ENCODE measurements around the gene KDM6B. TPM values are rescaled to one million over a fixed set of nuclear protein-coding genes. Genes with fewer than 3 reads are reported as not detected.
A peak's percentile ranks its signal among the peaks of the same experiment; 100 is the strongest.

Gene KDM6B
- polyA plus RNA-seq, 6 donors from 2014 or later, result 0.04 to 1.9 (median 0.99) TPM

DNA sequence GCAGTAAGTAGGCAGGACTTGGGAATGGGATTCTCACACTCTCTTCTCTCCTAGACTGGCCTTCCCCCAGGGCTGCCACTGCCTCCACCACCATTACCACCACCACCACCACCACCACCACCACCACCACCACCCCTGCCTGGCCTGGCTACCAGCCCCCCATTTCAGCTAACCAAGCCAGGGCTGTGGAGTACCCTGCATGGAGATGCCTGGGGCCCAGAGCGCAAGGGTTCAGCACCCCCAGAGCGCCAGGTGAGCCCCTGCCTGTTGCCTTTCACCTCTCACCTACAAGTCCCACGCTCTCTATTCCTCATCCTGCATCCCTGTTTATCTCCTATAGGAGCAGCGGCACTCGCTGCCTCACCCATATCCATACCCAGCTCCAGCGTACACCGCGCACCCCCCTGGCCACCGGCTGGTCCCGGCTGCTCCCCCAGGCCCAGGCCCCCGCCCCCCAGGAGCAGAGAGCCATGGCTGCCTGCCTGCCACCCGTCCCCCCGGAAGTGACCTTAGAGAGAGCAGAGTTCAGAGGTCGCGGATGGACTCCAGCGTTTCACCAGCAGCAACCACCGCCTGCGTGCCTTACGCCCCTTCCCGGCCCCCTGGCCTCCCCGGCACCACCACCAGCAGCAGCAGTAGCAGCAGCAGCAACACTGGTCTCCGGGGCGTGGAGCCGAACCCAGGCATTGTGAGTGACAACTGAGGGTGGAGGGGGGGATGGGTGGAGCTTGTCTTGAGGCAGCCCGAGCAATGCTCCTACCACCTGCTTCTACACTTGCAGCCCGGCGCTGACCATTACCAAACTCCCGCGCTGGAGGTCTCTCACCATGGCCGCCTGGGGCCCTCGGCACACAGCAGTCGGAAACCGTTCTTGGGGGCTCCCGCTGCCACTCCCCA, 13.0 kb downstream of the KDM6B start:
- H3K27ac Mint-ChIP-seq, result peak overlapping the region in 4 of 6 donors; percentile 66 to 99 (median 81)
- H3K4me1 Mint-ChIP-seq, result peaks cover 44 to 50% (median 45%) of the 10 kb centered on the region in 3 donors
- H3K4me3 Mint-ChIP-seq, result peak overlapping the region in 7 of 8 donors; percentile 5 to 94 (median 56)
- ATAC-seq (ENCODE audit: low read depth in 2 of 2) (no peak), DNase-seq (no peak)
- peaks cover 0 to 7% of the 10 kb centered on the region in 2 donors for H3K36me3 Mint-ChIP-seq
- H3K9me3 Mint-ChIP-seq, result peaks cover 0 to under 1% (median 0%) of the 10 kb centered on the region in 7 donors
- no peaks in the 10 kb centered on the region for H3K27me3 Mint-ChIP-seq

DNA sequence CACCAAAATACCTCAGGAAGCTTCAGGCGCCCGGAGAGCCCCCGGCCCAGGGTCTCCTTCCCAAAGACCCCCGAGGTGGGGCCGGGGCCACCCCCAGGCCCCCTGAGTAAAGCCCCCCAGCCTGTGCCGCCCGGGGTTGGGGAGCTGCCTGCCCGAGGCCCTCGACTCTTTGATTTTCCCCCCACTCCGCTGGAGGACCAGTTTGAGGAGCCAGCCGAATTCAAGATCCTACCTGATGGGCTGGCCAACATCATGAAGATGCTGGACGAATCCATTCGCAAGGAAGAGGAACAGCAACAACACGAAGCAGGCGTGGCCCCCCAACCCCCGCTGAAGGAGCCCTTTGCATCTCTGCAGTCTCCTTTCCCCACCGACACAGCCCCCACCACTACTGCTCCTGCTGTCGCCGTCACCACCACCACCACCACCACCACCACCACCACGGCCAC, 14.1 kb downstream of the KDM6B start:
- H3K27me3 Mint-ChIP-seq, result no peaks in the 10 kb centered on the region
- H3K36me3 Mint-ChIP-seq, result peaks cover 0 to 7% of the 10 kb centered on the region in 2 donors
- no peaks in the 10 kb centered on the region for H3K9me3 Mint-ChIP-seq
- peaks cover 37 to 42% (median 39%) of the 10 kb centered on the region in 3 donors for H3K4me1 Mint-ChIP-seq
- no peak for DNase-seq
- peak overlapping the region in 5 of 6 donors; percentile 47 to 93 (median 81) for H3K27ac Mint-ChIP-seq
- H3K4me3 Mint-ChIP-seq, result peak overlapping the region in 1 of 8 donors; percentile 58
- ATAC-seq (ENCODE audit: low read depth in 2 of 2), result no peak

- peak overlapping the region in 2 of 6 donors; percentile 4 to 88 for H3K27ac Mint-ChIP-seq
- H3K4me1 Mint-ChIP-seq, result peaks cover 32 to 36% (median 35%) of the 10 kb centered on the region in 3 donors
- DNase-seq (no peak), ATAC-seq (ENCODE audit: low read depth in 2 of 2) (no peak)
- H3K9me3 Mint-ChIP-seq, result no peaks in the 10 kb centered on the region
- peak overlapping the region in 1 of 8 donors; percentile 85 for H3K4me3 Mint-ChIP-seq
- H3K27me3 Mint-ChIP-seq, result no peaks in the 10 kb centered on the region
- peaks cover 0 to 7% of the 10 kb centered on the region in 2 donors for H3K36me3 Mint-ChIP-seq
Measured at GRCh38 chr17:7848739-7849129, 14.7 kb downstream of the KDM6B start.

DNA sequence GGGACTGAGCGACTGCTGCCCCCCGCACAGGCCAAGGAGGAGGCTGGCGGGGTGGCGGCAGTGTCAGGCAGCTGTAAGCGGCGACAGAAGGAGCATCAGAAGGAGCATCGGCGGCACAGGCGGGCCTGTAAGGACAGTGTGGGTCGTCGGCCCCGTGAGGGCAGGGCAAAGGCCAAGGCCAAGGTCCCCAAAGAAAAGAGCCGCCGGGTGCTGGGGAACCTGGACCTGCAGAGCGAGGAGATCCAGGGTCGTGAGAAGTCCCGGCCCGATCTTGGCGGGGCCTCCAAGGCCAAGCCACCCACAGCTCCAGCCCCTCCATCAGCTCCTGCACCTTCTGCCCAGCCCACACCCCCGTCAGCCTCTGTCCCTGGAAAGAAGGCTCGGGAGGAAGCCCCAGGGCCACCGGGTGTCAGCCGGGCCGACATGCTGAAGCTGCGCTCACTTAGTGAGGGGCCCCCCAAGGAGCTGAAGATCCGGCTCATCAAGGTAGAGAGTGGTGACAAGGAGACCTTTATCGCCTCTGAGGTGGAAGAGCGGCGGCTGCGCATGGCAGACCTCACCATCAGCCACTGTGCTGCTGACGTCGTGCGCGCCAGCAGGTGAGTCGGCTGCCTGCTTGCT, 15.2 kb downstream of the KDM6B start:
- no peak for DNase-seq
- no peak for ATAC-seq (ENCODE audit: low read depth in 2 of 2)
- H3K27ac Mint-ChIP-seq, result peak overlapping the region in 3 of 6 donors; percentile 59 to 92 (median 88)
- peak overlapping the region in 2 of 8 donors; percentile 25 to 85 for H3K4me3 Mint-ChIP-seq
- H3K9me3 Mint-ChIP-seq, result no peaks in the 10 kb centered on the region
- H3K27me3 Mint-ChIP-seq, result no peaks in the 10 kb centered on the region
- peaks cover 0 to 7% of the 10 kb centered on the region in 2 donors for H3K36me3 Mint-ChIP-seq
- H3K4me1 Mint-ChIP-seq, result peaks cover 27 to 32% (median 31%) of the 10 kb centered on the region in 3 donors

GRCh38 chr17:7849751-7850504, 15.9 kb downstream of the KDM6B start:
- Mint-ChIP-seq H3K27me3 (no peaks in the 10 kb centered on the region), H3K27ac (peak overlapping the region; percentile 22 to 95 (median 88)), H3K4me3 (peak overlapping the region in 2 of 8 donors; percentile 25 to 85), H3K36me3 (peaks cover 0 to 7% of the 10 kb centered on the region in 2 donors), H3K9me3 (no peaks in the 10 kb centered on the region), H3K4me1 (peaks cover 23 to 30% (median 26%) of the 10 kb centered on the region in 3 donors)
- DNase-seq (no peak), ATAC-seq (ENCODE audit: low read depth in 2 of 2) (no peak)

- peak; percentile 1 to 4 for ATAC-seq (ENCODE audit: low read depth in 2 of 2)
Measured at GRCh38 chr17:7850701-7851437, 16.9 kb downstream of the KDM6B start.

GRCh38 chr17:7851438-7852261, 17.6 kb downstream of the KDM6B start:
- Mint-ChIP-seq H3K27ac (peak overlapping the region; percentile 87 to 97 (median 91)), H3K9me3 (no peaks in the 10 kb centered on the region), H3K36me3 (peaks cover 0 to 4% of the 10 kb centered on the region in 2 donors), H3K27me3 (no peaks in the 10 kb centered on the region), H3K4me3 (peak overlapping the region; percentile 56 to 85 (median 77)), H3K4me1 (peaks cover 15 to 22% (median 17%) of the 10 kb centered on the region in 3 donors)
- DNase-seq (peak; percentile 95), ATAC-seq (ENCODE audit: low read depth in 2 of 2) (peak; percentile 78 to 86)

More at GRCh38 chr17:7850701-7851437, 16.9 kb downstream of the KDM6B start:
- Mint-ChIP-seq H3K4me1 (peaks cover 15 to 22% (median 17%) of the 10 kb centered on the region in 3 donors), H3K27me3 (no peaks in the 10 kb centered on the region), H3K4me3 (peak overlapping the region; percentile 56 to 85 (median 77)), H3K36me3 (peaks cover 0 to 7% of the 10 kb centered on the region in 2 donors), H3K9me3 (no peaks in the 10 kb centered on the region), H3K27ac (peak overlapping the region; percentile 87 to 97 (median 91))
- DNase-seq, result no peak

DNA sequence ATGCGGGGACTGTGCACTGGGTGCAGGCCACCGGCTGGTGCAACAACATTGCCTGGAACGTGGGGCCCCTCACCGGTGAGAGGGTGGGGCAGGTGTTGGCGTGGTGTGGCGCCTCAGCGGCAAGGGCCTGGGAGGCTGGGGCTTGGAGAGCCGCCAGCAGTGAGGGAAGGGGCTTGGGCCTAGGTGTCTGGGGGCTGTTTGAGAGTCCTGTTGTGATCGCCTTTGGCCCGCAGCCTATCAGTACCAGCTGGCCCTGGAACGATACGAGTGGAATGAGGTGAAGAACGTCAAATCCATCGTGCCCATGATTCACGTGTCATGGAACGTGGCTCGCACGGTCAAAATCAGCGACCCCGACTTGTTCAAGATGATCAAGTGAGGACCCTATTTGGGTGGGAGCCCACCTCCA, 18.2 kb downstream of the KDM6B start:
- H3K4me3 Mint-ChIP-seq, result peak overlapping the region in 2 of 8 donors; percentile 80 to 85

DNA sequence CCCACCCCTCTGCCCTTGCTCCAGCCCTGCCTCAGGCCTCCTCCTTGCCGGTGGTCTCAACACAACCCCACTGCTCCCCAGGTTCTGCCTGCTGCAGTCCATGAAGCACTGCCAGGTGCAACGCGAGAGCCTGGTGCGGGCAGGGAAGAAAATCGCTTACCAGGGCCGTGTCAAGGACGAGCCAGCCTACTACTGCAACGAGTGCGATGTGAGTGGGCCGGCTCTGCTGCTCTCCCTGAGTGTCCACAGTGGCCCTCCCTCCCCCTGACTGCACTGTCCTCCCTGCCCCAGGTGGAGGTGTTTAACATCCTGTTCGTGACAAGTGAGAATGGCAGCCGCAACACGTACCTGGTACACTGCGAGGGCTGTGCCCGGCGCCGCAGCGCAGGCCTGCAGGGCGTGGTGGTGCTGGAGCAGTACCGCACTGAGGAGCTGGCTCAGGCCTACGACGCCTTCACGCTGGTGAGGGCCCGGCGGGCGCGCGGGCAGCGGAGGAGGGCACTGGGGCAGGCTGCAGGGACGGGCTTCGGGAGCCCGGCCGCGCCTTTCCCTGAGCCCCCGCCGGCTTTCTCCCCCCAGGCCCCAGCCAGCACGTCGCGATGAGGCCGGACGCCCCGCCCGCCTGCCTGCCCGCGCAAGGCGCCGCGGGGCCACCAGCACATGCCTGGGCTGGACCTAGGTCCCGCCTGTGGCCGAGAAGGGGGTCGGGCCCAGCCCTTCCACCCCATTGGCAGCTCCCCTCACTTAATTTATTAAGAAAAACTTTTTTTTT, 19.1 kb downstream of the KDM6B start:
- Mint-ChIP-seq H3K9me3 (no peaks in the 10 kb centered on the region), H3K27ac (peak overlapping the region in 3 of 6 donors; percentile 73 to 88 (median 81)), H3K4me3 (peak overlapping the region in 1 of 8 donors; percentile 85), H3K36me3 (no peaks in the 10 kb centered on the region), H3K4me1 (peaks cover 15 to 22% (median 17%) of the 10 kb centered on the region in 3 donors), H3K27me3 (no peaks in the 10 kb centered on the region)
- DNase-seq (peak; percentile 26), ATAC-seq (ENCODE audit: low read depth in 2 of 2) (no peak)

More for the DNA sequence above, 18.2 kb downstream of the KDM6B start:
- ATAC-seq (ENCODE audit: low read depth in 2 of 2), result no peak
- Mint-ChIP-seq H3K27me3 (no peaks in the 10 kb centered on the region), H3K36me3 (no peaks in the 10 kb centered on the region), H3K4me1 (peaks cover 15 to 22% (median 17%) of the 10 kb centered on the region in 3 donors), H3K27ac (peak overlapping the region in 4 of 6 donors; percentile 73 to 92 (median 89)), H3K9me3 (no peaks in the 10 kb centered on the region)
- DNase-seq, result no peak

DNA sequence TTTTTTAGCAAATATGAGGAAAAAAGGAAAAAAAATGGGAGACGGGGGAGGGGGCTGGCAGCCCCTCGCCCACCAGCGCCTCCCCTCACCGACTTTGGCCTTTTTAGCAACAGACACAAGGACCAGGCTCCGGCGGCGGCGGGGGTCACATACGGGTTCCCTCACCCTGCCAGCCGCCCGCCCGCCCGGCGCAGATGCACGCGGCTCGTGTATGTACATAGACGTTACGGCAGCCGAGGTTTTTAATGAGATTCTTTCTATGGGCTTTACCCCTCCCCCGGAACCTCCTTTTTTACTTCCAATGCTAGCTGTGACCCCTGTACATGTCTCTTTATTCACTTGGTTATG, 19.6 kb downstream of the KDM6B start:
- Mint-ChIP-seq H3K4me1 (peaks cover 15 to 20% (median 17%) of the 10 kb centered on the region in 3 donors), H3K27me3 (no peaks in the 10 kb centered on the region), H3K36me3 (no peaks in the 10 kb centered on the region), H3K9me3 (no peaks in the 10 kb centered on the region), H3K27ac (peak overlapping the region in 3 of 6 donors; percentile 38 to 74 (median 62)), H3K4me3 (peak overlapping the region in 2 of 8 donors; percentile 10 to 42)
- DNase-seq (no peak), ATAC-seq (ENCODE audit: low read depth in 2 of 2) (no peak)
